ENCODE data around the gene MALRD1.

MALRD1 gene

GRCh38 chr10:19111501-19112267, 63.1 kb downstream of the MALRD1 start:
- DNase-seq, result no peak

DNA sequence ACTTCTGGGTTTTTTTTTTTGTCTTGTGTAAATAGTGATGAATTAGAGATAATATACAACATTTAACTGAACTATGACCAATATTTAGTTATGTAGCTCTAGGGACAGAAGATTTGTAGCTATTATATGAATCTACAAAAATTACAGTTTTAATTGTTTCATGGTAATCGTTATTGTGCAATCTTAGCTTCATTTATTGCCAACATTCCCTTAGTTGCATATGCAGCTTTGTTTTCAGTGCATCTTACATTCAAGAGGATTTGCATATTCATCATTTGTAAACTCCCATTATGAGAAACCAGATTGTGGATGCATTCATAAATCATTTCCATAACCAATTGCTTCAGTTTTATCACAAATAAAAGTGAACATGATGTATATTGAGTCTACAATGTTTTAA, 68.8 kb downstream of the MALRD1 start:
- no peak for DNase-seq

DNA sequence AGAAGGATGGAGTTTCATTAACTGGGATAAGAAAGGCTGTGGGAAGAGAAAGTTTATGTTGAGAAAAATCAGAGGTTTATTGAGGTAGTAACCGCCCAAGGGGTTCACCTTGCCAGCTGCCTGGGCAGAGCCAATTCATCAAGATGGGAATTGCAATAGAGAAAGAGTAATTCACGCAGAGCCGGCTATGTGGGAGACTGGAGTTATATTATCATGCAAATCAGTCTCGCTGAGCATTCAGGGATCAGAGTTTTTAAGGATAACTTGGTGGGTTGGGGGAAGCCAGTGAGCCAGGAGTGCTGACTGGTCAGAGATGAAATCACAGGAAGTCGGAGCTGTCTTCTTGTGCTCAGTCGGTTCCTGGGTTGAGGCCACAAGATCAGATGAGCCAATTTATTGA, 70.6 kb downstream of the MALRD1 start:
- no peak for DNase-seq

GRCh38 chr10:19120381-19120908, 71.8 kb downstream of the MALRD1 start:
- DNase-seq, result no peak

- no peak for DNase-seq
Measured at GRCh38 chr10:19133992-19134391, 85.4 kb downstream of the MALRD1 start.

DNA sequence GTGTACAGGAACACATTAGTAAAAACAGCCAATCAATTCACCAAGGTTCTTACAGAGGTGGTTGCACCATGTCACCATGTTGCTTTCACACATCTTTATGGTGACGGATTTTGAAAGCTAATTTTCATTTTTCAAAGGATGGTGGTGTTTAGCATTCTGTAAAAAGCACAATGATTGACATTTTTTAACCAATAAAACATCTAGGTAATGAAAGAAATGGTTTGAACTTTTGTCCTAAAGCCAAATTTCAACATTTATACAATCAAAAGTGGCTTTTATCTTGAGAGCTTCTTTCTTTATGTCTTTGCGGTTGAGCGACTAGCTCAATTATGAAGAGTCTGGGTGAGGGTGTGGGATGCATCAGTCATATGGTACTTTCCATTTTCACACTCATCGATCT, 94.4 kb downstream of the MALRD1 start:
- no peak for DNase-seq

- no peak for DNase-seq
Measured at GRCh38 chr10:19144206-19144605, 95.6 kb downstream of the MALRD1 start.

DNA sequence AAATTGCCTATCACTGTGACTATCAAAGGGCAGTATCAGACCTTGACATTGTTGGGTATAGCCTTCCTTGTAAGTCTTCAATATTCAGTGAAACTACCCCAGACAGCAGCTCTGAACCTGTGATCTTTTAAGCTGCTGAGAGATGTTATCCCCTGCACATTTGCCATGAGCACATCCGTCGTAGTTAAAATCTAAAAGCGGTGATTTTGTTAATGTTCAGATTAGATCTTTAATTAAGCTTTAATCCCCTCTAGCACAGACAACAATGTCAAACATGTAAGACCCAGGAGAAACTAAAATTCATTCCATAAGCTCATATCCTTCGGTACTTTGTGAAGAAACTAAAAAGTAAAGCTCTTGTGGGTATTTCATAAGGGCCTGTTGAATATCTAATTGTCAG, 105.8 kb downstream of the MALRD1 start:
- no peak for DNase-seq

- DNase-seq, result no peak
Measured at GRCh38 chr10:19158358-19158757, 109.8 kb downstream of the MALRD1 start.

DNA sequence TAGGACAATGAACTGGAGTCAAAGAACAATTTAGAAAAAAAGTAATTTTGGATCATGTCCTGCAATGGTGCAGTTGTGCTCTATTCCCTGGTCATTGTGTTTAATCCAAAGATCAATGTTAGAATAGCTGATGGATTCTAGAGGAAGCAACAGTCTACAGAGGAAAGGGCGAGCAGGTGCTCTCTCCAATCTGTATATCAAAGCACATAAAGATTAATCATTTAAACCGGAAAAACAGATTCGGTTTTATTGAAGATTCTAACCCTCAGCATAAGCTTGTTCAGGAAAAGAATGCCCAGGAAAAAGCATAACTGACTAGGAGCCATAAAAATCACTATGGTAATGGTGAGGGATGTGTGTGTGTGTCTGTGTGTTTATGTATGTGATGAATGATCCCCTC, 110.3 kb downstream of the MALRD1 start:
- DNase-seq, result no peak

DNA sequence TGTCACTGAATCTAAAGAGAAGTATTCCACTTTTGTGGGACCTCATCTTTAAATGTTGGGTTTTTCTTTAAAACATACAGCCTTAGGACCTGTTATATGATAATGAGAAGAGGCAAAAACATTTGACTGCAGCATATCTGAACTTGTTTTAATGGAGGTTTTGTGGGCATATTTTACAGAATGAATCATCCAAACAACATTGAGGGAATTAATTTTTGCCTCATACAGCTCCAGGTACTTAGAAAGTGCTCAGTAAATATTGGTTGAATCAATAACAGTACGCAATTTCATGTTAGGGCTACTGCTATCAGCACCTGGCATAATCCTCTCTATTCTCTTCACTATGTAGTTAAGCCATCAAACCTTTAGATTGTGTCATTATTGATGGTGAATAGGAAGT, 115.9 kb downstream of the MALRD1 start:
- DNase-seq, result no peak

GRCh38 chr10:19168584-19168983, 120.0 kb downstream of the MALRD1 start:
- no peak for DNase-seq

GRCh38 chr10:19169041-19169440, 120.4 kb downstream of the MALRD1 start:
- DNase-seq, result no peak

DNA sequence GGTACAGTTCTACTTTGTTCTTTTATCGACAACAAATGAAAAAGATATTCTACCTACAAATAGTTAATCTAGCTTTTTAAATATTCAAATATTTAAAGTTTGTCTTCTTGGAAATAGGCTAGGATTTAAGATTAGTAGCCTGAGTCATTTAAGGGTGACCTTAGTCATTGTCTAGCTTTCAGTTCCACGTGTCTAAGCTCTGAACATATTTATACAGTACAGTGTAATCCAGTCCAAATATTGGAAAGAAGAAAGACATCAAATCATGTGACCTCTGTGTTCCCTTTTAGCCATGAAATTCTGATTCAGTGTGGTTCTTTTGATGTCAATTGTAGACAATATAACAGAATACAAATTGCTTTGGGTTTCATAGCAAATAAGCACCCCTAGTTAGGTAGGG, 121.1 kb downstream of the MALRD1 start:
- no peak for DNase-seq

GRCh38 chr10:19178675-19179074, 130.1 kb downstream of the MALRD1 start:
- peak; percentile 19 for DNase-seq

DNA sequence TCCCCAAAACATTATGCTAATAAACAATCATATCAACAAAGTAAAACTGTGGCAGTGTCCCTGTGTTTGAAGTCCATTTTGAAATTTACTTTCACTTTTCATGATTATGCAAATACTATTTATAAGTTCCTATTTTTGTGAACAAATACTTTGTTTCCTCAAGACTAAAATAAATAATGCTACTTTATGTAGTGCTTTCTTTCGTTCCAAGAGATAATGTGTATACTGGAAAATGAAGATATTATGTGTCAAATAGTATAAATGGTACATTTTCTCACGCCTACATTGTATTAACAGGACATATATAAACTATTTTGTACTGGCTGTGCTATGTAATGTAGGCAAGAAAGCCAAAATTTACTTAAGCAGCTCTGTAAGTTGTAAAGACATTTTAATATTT, 136.3 kb downstream of the MALRD1 start:
- DNase-seq, result no peak

DNA sequence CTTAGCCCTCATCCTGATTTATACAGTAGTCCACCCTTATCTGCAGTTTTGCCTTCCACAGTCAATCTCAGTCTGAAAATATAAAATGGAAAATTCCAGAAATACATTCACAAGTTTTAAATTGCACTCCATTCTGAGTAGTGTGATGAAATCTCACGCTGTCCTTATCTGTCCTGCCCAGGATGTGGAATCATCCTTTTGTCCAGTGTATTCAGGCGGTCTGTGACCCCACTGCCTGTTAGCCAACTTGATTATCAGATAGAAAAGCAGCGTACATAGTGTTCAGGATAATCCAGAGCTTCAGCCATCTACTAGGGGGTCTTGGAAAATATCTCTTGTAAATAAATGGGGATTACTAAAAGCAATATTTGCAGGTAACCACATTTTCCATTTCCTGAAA, 146.3 kb downstream of the MALRD1 start:
- DNase-seq, result no peak

DNA sequence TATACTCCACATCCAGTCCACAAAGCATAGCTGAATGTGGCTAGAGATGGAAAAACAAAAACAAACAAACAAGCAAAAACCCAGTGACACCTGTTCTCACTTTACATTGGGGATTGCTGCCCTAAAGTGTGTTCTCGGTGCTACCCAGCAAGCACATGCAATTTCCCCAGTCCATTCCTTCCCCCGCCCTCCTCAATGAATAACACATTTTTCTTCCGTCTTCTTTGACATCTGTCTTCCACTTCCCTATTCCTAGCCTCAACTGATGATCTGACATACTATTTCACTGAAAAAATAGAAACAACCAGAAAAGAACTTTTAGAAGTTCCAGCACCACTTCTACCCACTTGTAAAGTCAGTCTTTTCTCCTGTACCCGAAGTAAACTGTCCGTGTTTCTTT, 147.1 kb downstream of the MALRD1 start:
- no peak for DNase-seq

DNA sequence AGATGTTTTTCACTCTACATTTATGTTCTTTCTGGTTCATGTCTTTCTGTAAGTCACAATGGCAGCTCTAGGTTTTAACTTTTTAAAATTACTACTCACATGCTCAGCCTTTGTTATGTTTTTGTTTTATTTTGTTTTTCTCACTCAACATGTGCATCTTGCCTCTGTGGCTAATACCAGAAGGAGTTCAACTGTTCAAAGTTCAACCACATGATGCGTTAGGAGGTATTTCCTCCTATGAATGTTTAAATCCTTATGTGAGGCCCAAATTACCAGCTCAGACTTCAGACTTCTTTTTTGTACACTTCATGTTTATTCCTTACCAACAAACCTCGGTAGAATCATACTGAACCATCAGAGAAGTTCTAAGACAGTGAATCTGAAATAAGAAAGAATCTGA, 151.6 kb downstream of the MALRD1 start:
- DNase-seq, result no peak

DNA sequence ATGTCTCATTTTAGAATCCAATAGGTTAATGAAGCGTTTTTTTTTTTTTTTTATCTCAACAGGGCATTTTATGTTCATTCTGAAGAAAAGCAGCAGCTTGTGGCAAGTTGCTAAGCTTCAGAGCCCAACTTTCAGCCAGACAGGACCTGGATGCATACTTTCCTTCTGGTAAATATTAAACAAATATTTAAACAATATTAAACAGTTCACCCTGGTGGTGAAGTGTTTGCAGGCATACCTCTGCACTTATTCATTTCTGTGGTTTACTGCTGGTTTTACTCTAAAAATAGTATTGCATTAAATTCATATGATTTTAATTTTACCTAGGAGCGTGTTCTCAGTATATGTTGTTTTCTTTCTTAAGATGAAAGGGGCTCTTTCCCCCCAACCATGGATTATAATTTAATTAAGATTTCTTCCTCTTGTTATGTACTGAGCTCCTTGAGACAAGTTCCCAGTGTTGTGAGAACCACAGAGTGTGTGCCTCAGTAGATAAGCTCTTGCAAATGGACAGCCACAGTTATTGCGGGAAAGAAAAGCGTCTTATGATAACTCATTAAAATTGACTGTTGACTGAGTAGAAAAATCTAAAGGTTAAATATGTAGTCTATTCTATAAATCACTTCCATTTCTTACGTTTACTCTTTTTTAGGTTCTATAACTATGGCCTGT, 155.8 kb downstream of the MALRD1 start:
- no peak for DNase-seq

DNA sequence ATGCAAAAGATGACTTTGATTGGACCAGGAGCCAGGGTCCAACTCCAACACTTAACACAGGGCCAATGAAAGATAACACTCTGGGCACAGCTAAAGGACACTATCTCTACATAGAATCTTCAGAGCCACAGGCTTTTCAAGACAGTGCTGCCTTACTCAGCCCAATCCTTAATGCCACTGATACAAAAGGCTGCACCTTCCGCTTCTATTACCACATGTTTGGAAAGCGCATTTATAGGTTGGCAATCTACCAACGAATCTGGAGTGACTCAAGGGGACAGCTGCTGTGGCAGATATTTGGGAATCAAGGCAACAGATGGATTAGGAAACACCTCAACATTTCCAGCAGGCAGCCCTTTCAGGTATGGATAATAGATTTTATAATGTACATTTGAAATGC, 160.7 kb downstream of the MALRD1 start:
- no peak for DNase-seq

DNA sequence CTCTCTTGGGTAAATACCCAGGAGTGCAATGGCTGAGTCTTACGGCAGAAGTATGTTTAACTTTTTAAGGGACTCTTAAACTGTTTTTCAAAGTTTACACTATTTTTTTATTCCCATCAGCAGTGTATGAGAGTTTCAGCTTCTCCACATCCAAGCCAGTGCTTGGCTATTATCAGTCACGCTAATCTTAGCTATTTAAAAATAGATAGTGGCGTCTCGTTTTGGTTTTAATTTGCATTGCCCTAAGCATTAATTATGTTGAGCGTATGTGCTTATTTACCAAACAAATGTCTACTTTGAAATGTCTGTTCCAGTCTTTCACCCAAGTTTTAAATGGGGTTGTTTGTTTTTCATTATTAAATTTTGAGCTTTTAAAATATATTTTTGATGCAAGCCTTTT, 164.0 kb downstream of the MALRD1 start:
- no peak for DNase-seq

DNA sequence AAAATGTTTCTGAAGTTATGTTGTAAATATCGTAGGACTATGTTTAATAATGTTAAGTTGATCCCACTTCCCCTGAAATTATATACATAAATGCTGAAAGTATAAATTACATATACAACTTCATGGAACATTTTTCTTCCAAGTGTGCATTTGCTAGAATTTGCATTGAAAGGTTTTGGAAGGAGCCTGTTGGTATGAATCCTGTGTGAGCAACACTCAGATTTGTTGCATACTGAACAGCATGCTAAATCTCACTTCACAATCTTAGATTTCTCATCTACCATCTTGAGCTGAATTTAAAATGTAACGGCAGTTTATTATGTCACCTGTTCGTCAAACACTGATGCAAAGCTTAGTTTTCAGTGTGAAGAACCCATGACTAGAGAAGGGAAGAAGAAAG, 172.6 kb downstream of the MALRD1 start:
- no peak for DNase-seq

DNA sequence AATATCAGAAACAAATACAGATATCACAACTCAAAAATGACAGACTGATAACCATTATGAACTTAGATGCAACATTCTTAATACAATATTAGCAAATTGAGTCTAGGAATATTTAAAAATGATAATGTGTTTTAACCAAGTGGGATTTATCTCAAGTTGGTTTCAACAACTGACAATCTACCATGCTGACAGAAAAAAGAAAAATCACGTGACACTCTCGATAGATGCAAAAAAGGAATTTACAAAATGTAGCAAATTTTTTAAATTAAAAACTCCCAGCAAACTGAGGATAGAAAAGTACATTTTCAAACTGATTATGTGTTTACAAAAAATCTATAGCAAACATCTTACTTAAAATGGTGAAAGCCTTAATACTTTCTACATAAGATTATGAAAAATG, 177.4 kb downstream of the MALRD1 start:
- no peak for DNase-seq

DNA sequence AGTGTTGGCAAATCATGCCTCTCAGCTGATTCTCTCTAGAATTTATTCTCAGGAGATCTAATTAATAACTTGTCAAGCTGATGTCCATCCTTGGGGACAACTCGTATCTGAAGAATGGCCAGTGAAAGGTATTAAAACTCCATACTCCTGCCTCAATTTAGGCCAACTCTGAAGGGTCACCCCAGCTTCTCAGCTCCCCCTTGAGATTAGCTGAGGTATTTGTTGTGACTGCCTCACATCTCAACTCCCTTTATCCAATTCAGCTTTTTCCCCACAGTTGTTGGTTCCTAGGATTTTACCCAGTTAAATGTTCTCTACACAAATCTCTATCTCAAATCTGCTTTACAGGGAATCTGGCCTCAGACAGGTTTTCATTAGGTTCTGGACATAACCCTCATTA, 182.4 kb downstream of the MALRD1 start:
- DNase-seq, result no peak
